GF-D8 (cell line): ENCODE results near the gene BICD2.
"Not testable (repeated sequence)": the region's sequence is repeated elsewhere in the genome, so short reads cannot be mapped to it uniquely, and the experiment has no call there.

Source experiments
- DNase-seq: peaks from one replicate; lab custom pipeline; 2025; lab: John Stamatoyannopoulos, UW

The BICD2 gene

GRCh38 chr9:92764381-92764987 is at the start of gene BICD2:
Gene BICD2, minus strand, starts transcription at chr9:92764833. Its CDS starts 89 bp downstream, at chr9:92764744.
- DNase-seq = no peak

GRCh38 chr9:92809629-92810326 is 45.1 kb upstream of the BICD2 start:
- DNase-seq = not testable (repeated sequence)

DNA sequence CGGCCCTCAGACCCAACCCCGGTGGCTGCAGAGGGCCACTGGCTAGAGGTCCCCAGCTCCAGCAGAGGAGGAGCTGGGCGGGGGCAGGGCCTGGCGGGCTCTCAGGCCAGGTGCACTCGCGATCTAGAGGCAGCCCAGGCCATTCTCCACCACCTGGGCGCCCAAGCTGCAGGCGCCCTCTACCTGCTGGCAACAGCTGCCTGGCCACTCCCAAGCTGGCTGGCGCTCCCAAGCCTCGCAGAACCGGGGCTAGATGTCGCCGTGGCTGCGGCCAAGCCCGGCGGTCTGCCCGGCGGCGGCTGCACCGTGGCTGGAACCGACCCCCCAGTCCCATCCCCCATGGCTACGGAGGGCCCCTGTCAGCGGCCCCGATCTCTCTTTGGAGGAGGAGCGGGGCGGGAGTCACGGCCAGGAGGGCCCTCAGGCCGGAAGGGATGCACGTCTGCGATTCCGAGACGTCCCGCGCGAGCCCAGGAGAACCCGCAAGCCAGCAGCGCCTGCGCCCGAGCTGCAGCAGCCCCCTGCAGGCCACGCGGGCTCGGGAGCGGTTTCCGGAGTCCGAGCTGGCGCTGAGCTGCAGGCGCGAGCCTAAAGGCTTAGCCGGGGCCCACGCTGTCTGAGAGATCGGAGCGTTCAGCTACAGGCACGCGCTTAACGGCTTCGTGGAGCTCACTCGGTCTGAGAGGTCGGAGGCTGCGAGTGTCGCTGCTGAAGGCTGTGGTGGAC is 44.3 kb upstream of the BICD2 start:
- no peak for DNase-seq

DNA sequence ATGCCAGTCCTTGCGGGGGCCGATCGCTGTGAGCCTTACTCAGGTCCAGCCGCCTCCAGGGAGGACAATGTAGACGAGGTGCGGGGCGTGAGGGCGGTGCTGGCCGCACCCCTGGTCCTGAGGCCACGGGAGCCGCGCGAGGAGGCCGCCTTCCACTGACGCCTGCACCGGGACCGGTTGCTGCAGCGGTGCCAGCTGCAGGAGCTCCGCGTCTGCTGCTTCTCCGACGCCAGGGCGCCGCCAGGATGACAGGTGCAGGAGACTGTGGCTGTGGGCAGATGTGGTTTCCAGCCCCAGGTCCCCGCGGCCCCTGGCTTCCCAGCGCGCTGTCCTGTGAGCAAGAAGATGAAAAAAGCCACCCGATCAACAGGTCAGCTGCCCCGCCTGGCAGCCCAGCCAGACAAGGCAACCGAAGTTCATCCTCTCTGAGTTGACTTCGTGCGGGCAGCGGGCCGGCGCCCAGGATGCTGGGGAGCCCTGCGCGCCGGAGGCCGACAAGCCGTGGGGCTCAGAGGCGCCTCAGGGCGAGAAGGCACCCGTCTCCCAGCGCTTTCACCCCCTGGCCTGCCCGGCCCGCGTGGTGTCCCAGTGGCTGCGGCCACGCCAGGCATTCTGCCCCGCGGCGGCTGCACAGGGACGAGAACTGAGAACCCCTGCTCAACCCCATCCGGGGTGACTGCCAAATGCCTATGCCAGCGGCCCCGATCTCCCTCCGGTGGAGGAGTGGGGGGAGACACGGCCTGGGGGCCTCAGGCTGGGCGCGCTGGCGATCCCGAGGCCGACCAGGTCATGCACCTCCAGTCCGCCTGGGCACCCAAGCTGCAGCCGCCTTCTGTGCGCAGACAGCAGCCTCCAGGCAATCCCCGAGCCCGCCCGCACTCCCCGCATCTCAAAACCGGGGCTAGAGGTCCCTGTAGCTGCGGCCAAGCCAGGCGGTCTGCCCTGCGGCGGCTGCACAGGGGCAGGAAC is 43.4 kb upstream of the BICD2 start:
- DNase-seq = no peak

GRCh38 chr9:92807031-92807756 is 42.6 kb upstream of the BICD2 start:
- no peak for DNase-seq

DNA sequence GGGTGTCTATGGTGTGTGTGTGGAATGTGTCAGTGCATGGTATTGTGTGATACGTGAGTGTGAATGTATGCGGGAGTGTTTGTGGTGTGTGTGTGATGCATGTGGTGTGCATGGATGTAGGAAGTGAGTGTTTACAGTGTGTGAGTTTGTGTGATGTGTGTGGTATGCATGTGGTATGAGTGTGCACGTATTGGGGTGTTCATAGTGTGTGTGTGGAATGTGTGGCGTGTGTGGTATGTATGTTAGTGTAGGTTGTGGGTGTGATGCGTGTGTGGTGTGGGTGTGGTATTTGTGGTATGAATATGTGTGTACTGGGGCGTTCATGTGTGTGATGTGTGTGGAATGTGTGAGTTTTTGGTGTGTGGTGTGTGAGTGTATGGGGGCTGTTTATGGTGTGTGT is 40.1 kb upstream of the BICD2 start:
- no peak for DNase-seq

- DNase-seq = no peak
Observed at GRCh38 chr9:92798358-92798757, 33.7 kb upstream of the BICD2 start.

DNA sequence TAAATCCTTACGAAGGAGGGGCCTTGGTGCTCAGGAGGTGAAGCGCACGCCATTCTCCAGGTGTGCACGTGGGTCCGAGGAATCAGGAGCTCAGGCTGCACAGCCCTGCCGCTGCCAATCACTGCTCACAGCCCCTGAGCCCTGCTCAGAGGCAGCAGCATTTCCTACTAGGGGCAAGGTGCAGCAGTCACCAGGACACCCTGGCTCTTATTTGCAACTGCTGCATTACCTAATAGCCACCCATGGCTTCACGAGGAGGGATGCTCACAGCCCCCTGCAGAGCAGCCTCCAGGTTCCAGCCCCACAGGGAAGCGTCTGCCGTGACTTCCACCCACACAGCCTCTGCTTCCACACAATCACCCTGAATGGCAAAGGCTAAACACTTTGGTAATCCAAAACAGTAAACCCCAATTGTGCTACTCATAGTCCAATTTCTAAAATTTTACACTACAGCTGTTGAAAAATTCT is 31.7 kb upstream of the BICD2 start:
- DNase-seq = not testable (repeated sequence)

DNA sequence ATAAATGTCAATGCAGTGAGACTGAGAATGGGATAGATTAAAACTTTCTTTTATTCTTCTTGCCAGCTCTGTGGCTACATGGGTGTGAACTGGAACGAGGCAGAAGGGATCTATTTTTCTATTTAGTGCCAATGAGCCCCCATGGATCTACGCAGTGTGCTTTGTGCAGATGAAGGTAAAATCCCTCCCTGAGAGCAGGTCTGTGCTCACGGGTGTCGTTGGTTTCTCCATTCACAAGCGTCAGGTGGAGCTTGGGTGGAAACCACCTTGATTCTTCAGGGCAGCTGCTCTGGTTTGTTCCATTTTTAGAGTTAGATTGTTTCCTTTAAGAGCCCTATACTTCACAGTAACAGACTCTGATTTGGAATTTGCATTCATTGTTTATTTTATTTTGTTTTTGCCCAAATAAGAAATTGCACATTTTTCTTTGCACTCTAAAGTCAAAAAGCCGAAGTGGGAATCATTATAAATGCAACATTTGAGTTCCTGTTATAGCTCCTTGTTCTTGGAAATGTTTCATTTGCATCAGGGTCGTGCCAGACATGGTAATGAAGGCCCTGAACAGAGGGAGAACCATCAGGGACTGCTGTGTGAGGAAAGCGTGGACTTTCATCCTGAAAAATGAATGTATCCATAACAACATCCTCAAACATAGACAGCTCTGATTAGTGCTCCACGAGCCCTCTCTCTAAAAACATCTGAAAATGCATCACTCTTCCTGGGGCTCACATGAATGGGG is 31.1 kb upstream of the BICD2 start:
- no peak for DNase-seq

DNA sequence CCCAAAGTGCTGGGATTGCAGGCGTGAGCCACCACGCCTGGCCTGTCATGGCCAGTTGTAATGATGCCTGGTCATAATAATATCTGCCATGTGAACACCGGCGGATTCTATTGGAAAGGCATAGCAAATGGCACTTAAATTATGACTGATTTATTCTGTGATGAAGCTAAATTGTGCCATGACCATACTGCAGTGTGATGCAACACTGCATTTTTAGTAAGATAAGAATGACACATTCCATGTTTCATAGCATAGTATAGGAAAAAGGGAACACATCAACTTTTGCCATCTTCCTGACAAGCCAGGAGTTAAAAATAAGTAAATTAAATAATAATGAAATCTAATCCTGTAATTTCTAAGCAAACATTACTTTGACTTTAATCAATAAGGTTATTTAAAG is 30.4 kb upstream of the BICD2 start:
- DNase-seq = no peak

DNA sequence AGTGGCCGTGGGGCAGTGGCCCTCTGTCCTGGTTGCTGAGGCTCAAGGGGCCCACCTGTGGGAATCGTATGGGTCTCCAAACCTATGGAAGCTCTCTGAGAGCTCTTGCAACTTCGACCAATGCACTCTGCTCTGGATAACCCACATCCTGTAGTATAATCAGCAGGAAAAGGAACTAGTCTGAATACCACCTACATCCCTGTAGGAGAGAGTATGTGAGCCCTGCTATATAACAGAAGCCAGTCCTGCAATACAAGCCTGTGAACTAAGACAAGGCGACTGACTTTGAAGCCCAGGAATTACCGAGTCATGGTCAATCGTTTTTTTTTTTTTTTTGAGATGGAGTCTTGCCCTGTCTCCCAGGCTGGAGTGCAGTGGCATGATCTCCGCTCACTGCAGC is 29.8 kb upstream of the BICD2 start:
- no peak for DNase-seq

DNA sequence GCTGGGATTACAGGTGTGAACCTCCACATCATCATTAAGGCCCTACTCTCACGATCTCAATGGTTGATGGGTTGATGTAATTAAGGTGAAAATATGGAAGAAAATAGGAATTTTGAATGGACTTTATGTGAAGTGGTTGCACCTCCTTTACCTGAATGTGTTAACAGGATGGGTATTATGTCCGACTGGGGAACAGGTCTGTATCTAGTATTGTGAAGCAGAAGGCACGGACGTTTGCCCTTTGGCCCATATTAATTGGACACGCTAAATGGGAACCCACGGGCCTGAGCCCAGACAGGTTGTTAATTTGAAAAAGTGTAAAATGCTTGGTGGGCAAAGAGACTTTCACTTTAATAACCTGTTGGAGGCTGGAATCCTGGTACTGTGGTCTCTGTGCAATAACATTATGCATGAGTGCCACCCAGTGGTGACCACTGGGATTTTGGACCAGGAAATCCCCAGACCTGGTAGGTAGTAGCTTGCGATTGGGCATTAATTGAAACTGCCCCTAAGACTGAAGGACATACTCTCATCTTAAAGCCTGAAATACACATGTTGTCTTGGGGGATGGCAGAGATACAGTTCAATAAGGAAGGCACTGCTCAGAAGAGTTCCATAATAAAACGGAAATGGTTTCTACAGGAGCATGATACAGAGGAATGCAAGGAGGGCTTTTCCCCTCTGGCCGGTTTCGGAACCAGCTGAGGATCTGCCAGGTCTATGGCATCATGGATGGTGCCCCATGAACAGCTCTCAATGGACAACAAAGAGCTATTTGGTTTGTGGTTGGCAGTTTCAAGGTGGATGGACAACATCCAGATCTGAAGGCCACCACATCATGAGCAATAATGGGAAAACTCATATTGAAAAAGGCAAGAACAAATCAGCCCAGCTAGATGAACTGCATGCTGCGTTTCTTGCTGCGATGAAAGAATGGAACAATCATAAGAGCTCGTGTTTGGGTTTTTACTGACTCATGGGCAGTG is 26.2 kb upstream of the BICD2 start:
- no peak for DNase-seq

GRCh38 chr9:92786298-92786697 is 21.7 kb upstream of the BICD2 start:
- DNase-seq = no peak

DNA sequence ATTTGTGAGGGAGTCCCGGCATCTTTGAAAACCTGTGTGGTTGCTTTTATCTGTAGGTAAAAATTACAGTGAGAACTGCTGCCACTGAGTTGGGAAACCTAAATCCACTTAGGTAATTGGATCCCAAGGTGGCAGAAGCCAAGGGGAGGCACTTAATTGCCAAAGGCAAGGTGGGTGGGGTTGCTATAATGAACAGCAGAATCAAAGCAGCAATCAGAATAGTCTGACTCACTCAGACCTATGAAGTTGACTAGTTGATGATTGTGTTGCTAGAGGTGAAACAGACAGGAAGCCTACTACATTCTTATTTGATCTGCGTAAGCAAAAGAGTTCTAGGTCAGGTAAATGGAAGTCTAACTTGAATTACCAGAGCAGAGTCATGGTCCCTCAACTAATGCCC is 17.3 kb upstream of the BICD2 start:
- no peak for DNase-seq

GRCh38 chr9:92780206-92780605 is 15.6 kb upstream of the BICD2 start:
- DNase-seq = no peak

GRCh38 chr9:92775466-92775865 is 10.8 kb upstream of the BICD2 start:
- peak; percentile 49 for DNase-seq

DNA sequence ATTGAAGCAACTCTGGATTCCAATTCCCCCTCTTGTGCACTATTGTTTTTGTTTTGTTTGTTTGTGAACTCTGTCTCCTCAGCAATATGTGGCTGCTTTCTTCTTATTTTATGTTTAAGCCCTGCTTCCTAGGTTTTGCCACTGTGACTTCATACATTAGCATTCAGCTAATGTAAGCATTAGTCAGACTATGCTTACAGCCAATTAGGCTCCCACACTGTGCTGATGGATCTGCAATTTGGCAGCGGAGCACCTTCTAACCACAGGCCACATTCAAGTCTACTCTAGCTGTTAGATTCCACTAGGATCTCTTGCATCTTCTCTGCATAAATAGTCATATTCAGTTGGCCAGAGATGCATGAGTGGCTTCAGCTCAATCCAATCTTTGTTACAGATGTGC is 9.6 kb upstream of the BICD2 start:
- no peak for DNase-seq

DNA sequence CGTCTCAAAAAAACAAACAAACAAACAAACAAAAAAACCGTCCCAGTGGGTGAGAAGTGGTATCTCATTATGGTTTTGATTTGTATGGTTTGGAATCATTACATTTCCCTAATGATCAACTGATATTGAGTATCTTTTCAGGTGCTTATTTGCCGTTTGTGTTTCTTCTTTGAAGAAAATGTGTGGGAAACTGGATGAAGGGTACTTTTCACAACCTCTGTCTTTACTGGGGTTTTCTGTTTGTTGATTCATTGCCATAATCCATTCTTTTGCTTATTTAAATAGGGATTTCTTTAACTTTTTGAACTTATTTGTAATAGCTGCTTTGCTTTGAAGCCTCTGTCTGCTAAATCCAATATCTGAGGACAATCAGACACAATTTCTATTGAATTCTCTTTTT is 9.2 kb upstream of the BICD2 start:
- no peak for DNase-seq

DNA sequence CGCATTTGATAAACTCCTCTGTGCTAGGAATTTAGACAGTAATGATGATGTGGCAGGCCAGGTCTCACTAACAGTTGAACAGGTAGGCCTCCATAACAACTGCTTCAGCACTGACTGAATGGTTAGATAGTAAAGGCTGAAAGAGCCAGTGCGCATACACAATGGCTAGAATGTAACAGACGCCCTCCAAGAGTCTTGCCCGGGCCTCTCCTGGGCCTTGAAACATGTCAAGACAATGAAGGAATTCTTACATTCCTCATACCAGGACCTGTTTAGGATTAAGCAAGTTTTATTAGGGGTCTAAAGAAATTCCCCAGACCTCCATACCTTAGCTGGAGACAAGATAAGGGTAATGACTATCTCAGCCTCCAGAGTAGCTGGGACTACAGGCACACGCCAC is 6.7 kb upstream of the BICD2 start:
- DNase-seq = no peak
